ENCODE measurements around the gene CALHM3. TPM values are rescaled to one million over a fixed set of nuclear protein-coding genes. Genes with fewer than 3 reads are reported as not detected.

Gene CALHM3
- total RNA-seq, 1 experiment from 2014 or later = 2.3 TPM

- intact Hi-C loops (cut with micrococcal nuclease) = no loop called here
- H3K79me2 ChIP-seq (ENCODE audit: low read length) = no peaks in the 10 kb centered on the region
- no peaks in the 10 kb centered on the region for H3K9me2 ChIP-seq (replicated peaks; ENCODE audit: low read length)
- H2AFZ ChIP-seq (ENCODE audit: low read length) = no peak overlapping the region
- DNase-seq = no peak
- no peaks in the 10 kb centered on the region for H3K9me3 ChIP-seq (ENCODE audit: low read length)
- H4K20me1 ChIP-seq (ENCODE audit: low read length) = no peaks in the 10 kb centered on the region
- no peaks in the 10 kb centered on the region for H3K4me1 ChIP-seq (ENCODE audit: insufficient read depth, low read length)
- H3F3A ChIP-seq (ENCODE audit: low read length, unreplicated experiment) = no peaks in the 10 kb centered on the region
- no TSS peak for BruUV-seq (replicated peaks)
- peaks cover 39% of the 10 kb centered on the region for H3K36me3 ChIP-seq (ENCODE audit: low read depth, low read length)
- H3K4me2 ChIP-seq (ENCODE audit: low read length) = no peak overlapping the region
- no peak for TF ChIP-seq EZH2 (IDR thresholded peaks at IDR 0.05; ENCODE audit: low read length, unreplicated experiment)
- TF ChIP-seq CTCF (conservative IDR thresholded peaks at IDR 0.05; ENCODE audit: low read depth, low read length) = no peak
- no peak for TF ChIP-seq EZH2phosphoT487 (IDR thresholded peaks at IDR 0.05; ENCODE audit: borderline replicate concordance, low read length)
- CTCF ChIA-PET = no interaction called here
- no peak overlapping the region for H3K27ac ChIP-seq (ENCODE audit: low read length)
- H3K4me3 ChIP-seq (ENCODE audit: low read length) = no peak overlapping the region
- no peaks in the 10 kb centered on the region for H3K27me3 ChIP-seq (ENCODE audit: low read length)
- POLR2A ChIA-PET (ENCODE audit: unreplicated experiment) = no interaction called here
- ATAC-seq = no peak
- no peak overlapping the region for H3K9ac ChIP-seq (ENCODE audit: low read length)
These were observed 51.2 kb downstream of the CALHM3 start for GRCh38 chr10:103427866-103428265.

GRCh38 chr10:103423748-103424147 lies 55.3 kb downstream of the CALHM3 start:
- Histone ChIP-seq H3K27ac (ENCODE audit: low read length) (no peak overlapping the region), H3K4me2 (ENCODE audit: low read length) (no peak overlapping the region), H3K4me1 (ENCODE audit: insufficient read depth, low read length) (no peaks in the 10 kb centered on the region), H3K27me3 (ENCODE audit: low read length) (no peaks in the 10 kb centered on the region), H3K9me3 (ENCODE audit: low read length) (no peaks in the 10 kb centered on the region), H3K36me3 (ENCODE audit: low read depth, low read length) (peaks cover 51% of the 10 kb centered on the region), H3K9ac (ENCODE audit: low read length) (no peak overlapping the region), H2AFZ (ENCODE audit: low read length) (no peak overlapping the region), H4K20me1 (ENCODE audit: low read length) (no peaks in the 10 kb centered on the region), H3K79me2 (ENCODE audit: low read length) (no peaks in the 10 kb centered on the region), H3F3A (ENCODE audit: low read length, unreplicated experiment) (no peaks in the 10 kb centered on the region), H3K4me3 (ENCODE audit: low read length) (no peak overlapping the region), H3K9me2 (replicated peaks; ENCODE audit: low read length) (no peaks in the 10 kb centered on the region)
- no peak for ATAC-seq
- CTCF ChIA-PET = no interaction called here
- no peak for TF ChIP-seq CTCF (conservative IDR thresholded peaks at IDR 0.05; ENCODE audit: low read depth, low read length)
- TF ChIP-seq EZH2phosphoT487 (IDR thresholded peaks at IDR 0.05; ENCODE audit: borderline replicate concordance, low read length) = no peak
- no peak for TF ChIP-seq EZH2 (IDR thresholded peaks at IDR 0.05; ENCODE audit: low read length, unreplicated experiment)
- no TSS peak for BruUV-seq (replicated peaks)
- no peak for DNase-seq
- intact Hi-C loops (cut with micrococcal nuclease) = no loop called here
- POLR2A ChIA-PET (ENCODE audit: unreplicated experiment) = no interaction called here

Other genes starting within 250 kb of the CALHM3 start
- not detected in 2 replicates for gene RPEL1, start 233.4 kb downstream of the CALHM3 start, total RNA-seq (2014; rRNA removed)
- gene INA, start 202.1 kb downstream of the CALHM3 start, total RNA-seq (2014; rRNA removed) = not detected in 2 replicates
- 8.8 and 11.6 TPM in 2 replicates for gene PCGF6, start 128.1 kb downstream of the CALHM3 start, total RNA-seq (2014; rRNA removed)
- 7.0 and 8.4 TPM in 2 replicates for gene TAF5, start 111.3 kb downstream of the CALHM3 start, total RNA-seq (2014; rRNA removed)
- gene ATP5MK, start 82.8 kb downstream of the CALHM3 start, total RNA-seq (2014; rRNA removed) = 66.1 and 111 TPM in 2 replicates
- 41.9 and 50.9 TPM in 2 replicates for gene PDCD11, start 82.6 kb downstream of the CALHM3 start, total RNA-seq (2014; rRNA removed)
- gene CALHM2, start 26.9 kb downstream of the CALHM3 start, total RNA-seq (2014; rRNA removed) = 1.3 and 2.0 TPM in 2 replicates
- gene CALHM1, start 20.3 kb downstream of the CALHM3 start, total RNA-seq (2014; rRNA removed) = not detected in 2 replicates
- 1.7 and 3.5 TPM in 2 replicates for gene NEURL1, start 14.5 kb upstream of the CALHM3 start, total RNA-seq (2014; rRNA removed)

Data from PC-3 (cell line).